ENCODE data around the gene HAUS3.

The HAUS3 gene

DNA sequence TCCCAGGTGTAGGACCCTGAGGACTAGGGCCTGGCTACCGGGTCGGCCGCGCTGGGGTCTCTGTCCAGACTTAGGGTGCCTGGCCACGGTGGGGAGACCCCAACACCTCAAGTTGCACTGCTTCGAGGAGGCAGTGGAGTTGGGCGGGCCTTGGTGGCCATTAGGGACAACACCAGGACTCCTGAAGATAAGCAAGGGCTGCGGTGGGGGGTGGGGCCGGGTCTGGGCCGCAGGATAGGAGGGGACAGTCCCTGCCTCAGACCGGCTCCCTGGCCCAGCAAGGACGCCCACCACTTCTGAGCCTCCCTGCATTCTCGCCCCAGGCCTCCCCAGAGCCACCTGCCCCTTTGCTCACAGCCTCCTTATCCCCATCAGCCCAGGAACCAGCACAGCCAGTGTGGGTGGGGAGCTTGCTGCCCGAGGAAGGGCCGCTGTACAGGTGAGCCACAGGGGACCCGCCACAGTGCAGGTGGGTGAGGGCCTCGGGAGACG lies 25.4 kb upstream of the HAUS3 start:
- no peak overlapping the region for H3K4me3 ChIP-seq (replicated peaks in 1 of 2; ENCODE audit: low read depth in 2 of 2, low read length in 2 of 2)
- no peak for DNase-seq (ENCODE audit: low read depth in 2 of 2)
- TF ChIP-seq CTCF (IDR thresholded peaks at IDR 0.05; ENCODE audit: low read depth, low read length), result no peak

DNA sequence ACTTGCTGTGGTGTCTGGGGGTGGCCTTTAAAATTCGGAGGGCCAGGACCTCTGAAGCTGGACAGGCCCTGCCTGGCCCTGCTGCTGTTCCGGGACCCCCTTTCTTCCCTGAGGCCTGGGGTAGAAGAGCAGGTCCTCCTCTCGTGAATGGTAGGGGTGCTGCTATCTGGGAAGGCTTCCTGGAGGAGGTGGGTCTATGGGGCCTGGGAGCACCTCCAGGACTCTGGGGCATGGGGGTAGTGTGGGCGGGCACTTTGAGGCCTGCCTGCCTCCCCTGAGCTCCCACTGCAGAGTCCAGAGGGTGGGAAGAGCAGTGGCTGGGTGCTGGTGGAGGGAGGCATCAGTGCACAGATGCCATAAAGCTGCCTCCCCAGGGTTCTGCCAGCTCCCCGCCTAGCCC lies 24.9 kb upstream of the HAUS3 start:
- no peak overlapping the region for H3K4me3 ChIP-seq (replicated peaks in 1 of 2; ENCODE audit: low read depth in 2 of 2, low read length in 2 of 2)
- TF ChIP-seq CTCF (IDR thresholded peaks at IDR 0.05; ENCODE audit: low read depth, low read length), result no peak
- DNase-seq (ENCODE audit: low read depth in 2 of 2), result no peak

- no peak overlapping the region for H3K4me3 ChIP-seq (replicated peaks in 1 of 2; ENCODE audit: low read depth in 2 of 2, low read length in 2 of 2)
- TF ChIP-seq CTCF (IDR thresholded peaks at IDR 0.05; ENCODE audit: low read depth, low read length), result no peak
- peak; percentile 41 to 89 for DNase-seq (ENCODE audit: low read depth in 2 of 2)
These were observed 24.3 kb upstream of the HAUS3 start for GRCh38 chr4:2266181-2266580.

- no peak for DNase-seq (ENCODE audit: low read depth in 2 of 2)
- no peak for TF ChIP-seq CTCF (IDR thresholded peaks at IDR 0.05; ENCODE audit: low read depth, low read length)
- no peak overlapping the region for H3K4me3 ChIP-seq (replicated peaks in 1 of 2; ENCODE audit: low read depth in 2 of 2, low read length in 2 of 2)
These were observed 23.5 kb upstream of the HAUS3 start for GRCh38 chr4:2265113-2266110.

GRCh38 chr4:2264481-2265041 lies 22.6 kb upstream of the HAUS3 start:
- no peak overlapping the region for H3K4me3 ChIP-seq (replicated peaks in 1 of 2; ENCODE audit: low read depth in 2 of 2, low read length in 2 of 2)
- DNase-seq (ENCODE audit: low read depth in 2 of 2), result no peak
- TF ChIP-seq CTCF (IDR thresholded peaks at IDR 0.05; ENCODE audit: low read depth, low read length), result no peak

DNA sequence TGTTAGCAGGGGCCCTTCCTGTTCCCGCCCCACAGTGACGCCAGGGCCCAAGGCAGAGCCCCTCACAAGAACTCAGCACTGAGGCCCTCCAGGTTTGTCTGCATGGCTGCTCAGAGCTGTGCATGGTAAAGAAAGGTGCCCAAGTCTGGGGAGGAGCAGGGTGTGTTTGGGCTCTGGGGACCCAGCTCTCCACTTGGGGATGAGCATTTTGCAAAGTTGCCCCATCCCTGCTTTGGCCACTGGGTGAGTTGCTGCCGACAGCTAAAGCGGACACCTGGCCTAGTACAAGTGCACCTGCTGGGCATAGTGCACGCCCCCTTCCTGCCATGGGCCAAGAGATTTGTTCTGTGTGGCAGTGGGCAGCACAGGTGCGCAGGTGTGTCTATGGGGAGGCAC lies 22.0 kb upstream of the HAUS3 start:
- DNase-seq (ENCODE audit: low read depth in 2 of 2), result no peak
- no peak overlapping the region for H3K4me3 ChIP-seq (replicated peaks in 1 of 2; ENCODE audit: low read depth in 2 of 2, low read length in 2 of 2)
- TF ChIP-seq CTCF (IDR thresholded peaks at IDR 0.05; ENCODE audit: low read depth, low read length), result no peak
